A549 (cell line): ENCODE data around the gene LHCGR. TPM values are rescaled to one million over a fixed set of nuclear protein-coding genes. Genes with fewer than 3 reads are reported as not detected.

ENCODE experiments used
- ATAC-seq, 2 experiments: fragments of 200-7000 bp in 1 of 2; fragments of >200 bp in 1 of 2; cut with Nextera tagmentation in 1 of 2; cut with Tn5 transposase in 1 of 2; 3 replicates each; pipeline versions ENCODE4 v1.8.0 to v1.9.1; 2018 to 2020; ENCODE audit warnings: mild to moderate bottlenecking in 1 of 2, moderate library complexity in 1 of 2
- CTCF ChIA-PET: fragments of 300-600 bp; sonication (Branson Sonifier 250); formaldehyde crosslinking; extraction: SDS; loops from one replicate; lab custom pipeline; 2021; ENCODE audit warnings: antibody characterized with exemption, inconsistent platforms; lab: Yijun Ruan, JAX
- POLR2A ChIA-PET: fragments of 350-600 bp; formaldehyde crosslinking; extraction: SDS; loops from one replicate; lab custom pipeline; 2021; ENCODE audit warnings: antibody characterized with exemption, inconsistent platforms; lab: Yijun Ruan, JAX
- DNase-seq, 2 experiments: peaks; one replicate each; pipeline versions ENCODE4 v3.0.0 to v3.0.0-alpha.2; 2011 to 2016; ENCODE audit warnings: low read depth in 1 of 2, low spot score in 1 of 2
- FAIRE-seq: peaks from 2 replicates; lab custom pipeline; 2011; peaks lifted over from hg19 to GRCh38; lab: Jason Lieb, UNC
- H3K27ac ChIP-seq, 2 experiments: fragments of >200 bp; sonication (Bioruptor Twin); formaldehyde crosslinking; 3 replicates each; pipeline ENCODE4 v1.5.1; 2016 to 2017
- H3K4me1 ChIP-seq: fragments of >200 bp; sonication (Bioruptor Twin); formaldehyde crosslinking; 3 replicates; pipeline ENCODE4 v1.6.1; 2016
- H3K4me2 ChIP-seq: fragments of >200 bp; sonication (Bioruptor Twin); formaldehyde crosslinking; 3 replicates; pipeline ENCODE4 v1.6.1; 2016
- H3K4me3 ChIP-seq: fragments of >200 bp; sonication (Bioruptor Twin); formaldehyde crosslinking; 3 replicates; pipeline ENCODE4 v1.5.1; 2016
- H3K9me3 ChIP-seq: fragments of >200 bp; sonication (Bioruptor Twin); formaldehyde crosslinking; 3 replicates; pipeline ENCODE4 v1.6.1; 2016
- BHLHE40 ChIP-seq: IDR thresholded peaks from 2 replicates; pipeline ENCODE4 v1.6.1; 2012; ENCODE audit warnings: low read depth, low read length, inconsistent platforms
- CBX2 ChIP-seq: fragments of 200-600 bp; sonication (generic); IDR thresholded peaks from 2 replicates; pipeline ENCODE4 v1.6.1; 2016; ENCODE audit warnings: low read depth, mild to moderate bottlenecking, borderline replicate concordance
- CTCF ChIP-seq: fragments of >200 bp; sonication (Bioruptor Twin); formaldehyde crosslinking; IDR thresholded peaks from 3 replicates; pipeline ENCODE4 v1.5.1; 2016
- E2F6 ChIP-seq: IDR thresholded peaks from 2 replicates; pipeline ENCODE4 v1.6.1; 2012; ENCODE audit warnings: low read depth, borderline replicate concordance
- EHF ChIP-seq: fragments of 250-450 bp; sonication (Bioruptor Pico); IDR thresholded peaks from 2 replicates; pipeline ENCODE4 v1.5.0; 2020; ENCODE audit warnings: mild to moderate bottlenecking
- EHMT2 ChIP-seq: fragments of 200-600 bp; sonication (generic); IDR thresholded peaks from 2 replicates; pipeline ENCODE4 v1.6.1; 2016; ENCODE audit warnings: antibody characterized with exemption, low read depth, mild to moderate bottlenecking, moderate library complexity
- ESRRA ChIP-seq: fragments of 150-350 bp; IDR thresholded peaks from 2 replicates; pipeline ENCODE4 v1.6.1; 2014; ENCODE audit warnings: mild to moderate bottlenecking, low read length, borderline replicate concordance
- FOXS1 ChIP-seq: fragments of 250-450 bp; sonication (Bioruptor Pico); IDR thresholded peaks from 2 replicates; pipeline ENCODE4 v1.5.0; 2020; ENCODE audit warnings: mild to moderate bottlenecking, moderate library complexity
- HOXA7 ChIP-seq: fragments of 250-450 bp; sonication (Bioruptor Pico); IDR thresholded peaks from 2 replicates; pipeline ENCODE4 v1.5.0; 2020; ENCODE audit warnings: mild to moderate bottlenecking, moderate library complexity
- HOXB5 ChIP-seq: fragments of 250-450 bp; sonication (Bioruptor Pico); IDR thresholded peaks from 2 replicates; pipeline ENCODE4 v1.5.0; 2020; ENCODE audit warnings: mild to moderate bottlenecking, moderate library complexity
- JUN ChIP-seq, 2 experiments: fragments of >200 bp; sonication (Bioruptor Twin); formaldehyde crosslinking; IDR thresholded peaks; 2 replicates in 1 of 2; 3 replicates in 1 of 2; pipeline ENCODE4 v1.6.1; 2016 to 2017
- KDM1A ChIP-seq: fragments of 200-600 bp; sonication (generic); IDR thresholded peaks from 2 replicates; pipeline ENCODE4 v1.6.1; 2016; ENCODE audit warnings: low read depth, mild to moderate bottlenecking
- MAFK ChIP-seq: fragments of 450-650 bp; IDR thresholded peaks from 2 replicates; pipeline ENCODE4 v1.6.1; 2014; ENCODE audit not compliant: partially characterized antibody
- MAZ ChIP-seq: fragments of 150-350 bp; IDR thresholded peaks from 2 replicates; pipeline ENCODE4 v1.6.1; 2014; ENCODE audit warnings: antibody characterized with exemption, low read depth, low read length, borderline replicate concordance
- NFE2L2 ChIP-seq: fragments of 150-350 bp; conservative IDR thresholded peaks from 2 replicates; pipeline ENCODE4 v1.6.1; 2014; ENCODE audit warnings: low read length
- PBX3 ChIP-seq: IDR thresholded peaks from 2 replicates; pipeline ENCODE4 v1.6.1; 2012
- POLR2A ChIP-seq: IDR thresholded peaks from 2 replicates; pipeline ENCODE4 v1.6.1; 2012; ENCODE audit warnings: mild to moderate bottlenecking, low read length
- RARB ChIP-seq: fragments of 250-450 bp; sonication (Bioruptor Pico); IDR thresholded peaks from 2 replicates; pipeline ENCODE4 v1.8.0; 2021; ENCODE audit warnings: mild to moderate bottlenecking, moderate library complexity
- RFX5 ChIP-seq: fragments of 450-650 bp; IDR thresholded peaks from 2 replicates; pipeline ENCODE4 v1.7.1; 2014; ENCODE audit warnings: antibody characterized with exemption, mild to moderate bottlenecking, moderate library complexity
- SREBF2 ChIP-seq: fragments of 450-650 bp; IDR thresholded peaks from 2 replicates; pipeline ENCODE4 v1.6.1; 2014; ENCODE audit warnings: mild to moderate bottlenecking, moderate library complexity
- TFCP2L1 ChIP-seq: fragments of 250-450 bp; sonication (Bioruptor Pico); IDR thresholded peaks from 2 replicates; pipeline ENCODE4 v1.5.0; 2021; ENCODE audit warnings: mild to moderate bottlenecking
- TP53 ChIP-seq: fragments of 250-450 bp; sonication (Bioruptor Pico); IDR thresholded peaks from 2 replicates; pipeline ENCODE4 v1.5.0; 2021; ENCODE audit warnings: mild to moderate bottlenecking, moderate library complexity
- USF2 ChIP-seq: fragments of 450-650 bp; IDR thresholded peaks from 2 replicates; pipeline ENCODE4 v1.6.1; 2014; ENCODE audit warnings: antibody characterized with exemption
- ZC3H11A ChIP-seq: fragments of 450-650 bp; IDR thresholded peaks from 2 replicates; pipeline ENCODE4 v1.6.1; 2014; ENCODE audit warnings: antibody characterized with exemption, mild to moderate bottlenecking
- WGBS: methylation state at CpG from one replicate; pipeline ENCODE4 v1.1.6; 2017; ENCODE audit errors: missing lambda C conversion rate; 5-methylcytosine and 5-hydroxymethylcytosine counted together
- polyA plus RNA-seq, 4 experiments: library from polyadenylated mRNA; depleted of rRNA in 3 of 4; stranded (reverse); fragments of >200 nt; fragmentation: RNase III in 1 of 4; extraction: RNeasy Plus Mini Kit Qiagen cat#74134 plus additional on column Dnase treatment in 1 of 4; gene quantifications; 2 replicates in 3 of 4; 3 replicates in 1 of 4; pipeline ENCODE4 v1.2.3, GENCODE V29; 2011 to 2017

LHCGR gene
- polyA plus RNA-seq, 2 of the 4 experiments (the other 2 are of a cell fraction), result not detected

- 10% methylated on average over 7 of the region's 8 CpGs for WGBS
- Histone ChIP-seq H3K4me1 (no peaks in the 10 kb centered on the region), H3K4me3 (no peak overlapping the region), H3K9me3 (no peaks in the 10 kb centered on the region), H3K4me2 (no peak overlapping the region), H3K27ac (no peak overlapping the region)
- TF ChIP-seq ESRRA (no peak), TP53 (no peak), JUN (IDR thresholded peaks at IDR 0.05) (no peak), RFX5 (no peak)
- ChIA-PET POLR2A (no interaction called here), CTCF (interaction anchor here (2.2 kb wide), 1 partner anchor 10 kb away, joined by 5 read pairs; no protein-coding TSS in a partner anchor)
- no peak for FAIRE-seq
- ATAC-seq, result no peak
- no peak for DNase-seq
Measured at GRCh38 chr2:48767330-48767729, 11.8 kb upstream of the LHCGR start.

- DNase-seq, result no peak
- no peak overlapping the region for H3K4me3 ChIP-seq
- no peaks in the 10 kb centered on the region for H3K4me1 ChIP-seq
- H3K27ac ChIP-seq, result no peak overlapping the region
- no peak for TF ChIP-seq CTCF
- no peak for TF ChIP-seq TFCP2L1 (CRISPR knock-in tag)
- no peak for TF ChIP-seq CBX2
- no peak for TF ChIP-seq MAZ
- no peak for TF ChIP-seq PBX3
- TF ChIP-seq ESRRA, result no peak
- TF ChIP-seq EHF (CRISPR knock-in tag), result no peak
- TF ChIP-seq FOXS1 (CRISPR knock-in tag), result no peak
- TF ChIP-seq HOXA7 (CRISPR knock-in tag), result no peak
- TF ChIP-seq RFX5, result no peak
- TF ChIP-seq E2F6, result no peak
- TF ChIP-seq, all 56 proteins: peak for 0
- ChIA-PET POLR2A (no interaction called here), CTCF (no interaction called here)
- H3K4me2 ChIP-seq, result no peak overlapping the region
- FAIRE-seq, result no peak
- no peaks in the 10 kb centered on the region for H3K9me3 ChIP-seq
- 71% methylated on average over 3 of the region's 3 CpGs for WGBS
- no peak for ATAC-seq
Measured at GRCh38 chr2:48760826-48761225, 5.3 kb upstream of the LHCGR start.

GRCh38 chr2:48759682-48760081 is 4.2 kb upstream of the LHCGR start:
- DNase-seq, result no peak
- WGBS, result 0% methylated on average over 1 of the region's 1 CpG
- no peak for ATAC-seq
- no peaks in the 10 kb centered on the region for H3K9me3 ChIP-seq
- no peak for FAIRE-seq
- H3K4me2 ChIP-seq, result no peak overlapping the region
- H3K27ac ChIP-seq, result no peak overlapping the region
- CTCF ChIA-PET, result no interaction called here
- POLR2A ChIA-PET, result no interaction called here
- H3K4me3 ChIP-seq, result no peak overlapping the region
- no peaks in the 10 kb centered on the region for H3K4me1 ChIP-seq
- no peak for TF ChIP-seq MAFK

GRCh38 chr2:48756289-48756688 is 765 bp upstream of the LHCGR start:
- POLR2A ChIA-PET, result no interaction called here
- 25% methylated on average over 3 of the region's 3 CpGs for WGBS
- no peak for TF ChIP-seq POLR2A
- TF ChIP-seq TFCP2L1 (CRISPR knock-in tag), result no peak
- no peak for TF ChIP-seq SREBF2
- no peak for TF ChIP-seq HOXB5 (CRISPR knock-in tag)
- no peak for TF ChIP-seq RFX5
- no peak for TF ChIP-seq RARB
- TF ChIP-seq ZC3H11A, result no peak
- TF ChIP-seq NFE2L2, result no peak
- no peak for TF ChIP-seq EHMT2
- TF ChIP-seq KDM1A, result no peak
- no peak for TF ChIP-seq BHLHE40
- no peak for TF ChIP-seq JUN (IDR thresholded peaks at IDR 0.05)
- no peak for TF ChIP-seq USF2
- no peak for TF ChIP-seq E2F6
- TF ChIP-seq, all 56 proteins: peak for 0
- no peak; a peak in 1 of 6 replicates for ATAC-seq
- CTCF ChIA-PET, result no interaction called here
- Histone ChIP-seq H3K27ac (no peak overlapping the region), H3K9me3 (no peaks in the 10 kb centered on the region), H3K4me2 (no peak overlapping the region), H3K4me3 (no peak overlapping the region), H3K4me1 (no peaks in the 10 kb centered on the region)
- no peak for DNase-seq
- no peak for FAIRE-seq
